ENCODE measurements around the gene PDPK1.
"Not testable (repeated sequence)": the region's sequence is repeated elsewhere in the genome, so short reads cannot be mapped to it uniquely, and the experiment has no call there.

The PDPK1 gene

DNA sequence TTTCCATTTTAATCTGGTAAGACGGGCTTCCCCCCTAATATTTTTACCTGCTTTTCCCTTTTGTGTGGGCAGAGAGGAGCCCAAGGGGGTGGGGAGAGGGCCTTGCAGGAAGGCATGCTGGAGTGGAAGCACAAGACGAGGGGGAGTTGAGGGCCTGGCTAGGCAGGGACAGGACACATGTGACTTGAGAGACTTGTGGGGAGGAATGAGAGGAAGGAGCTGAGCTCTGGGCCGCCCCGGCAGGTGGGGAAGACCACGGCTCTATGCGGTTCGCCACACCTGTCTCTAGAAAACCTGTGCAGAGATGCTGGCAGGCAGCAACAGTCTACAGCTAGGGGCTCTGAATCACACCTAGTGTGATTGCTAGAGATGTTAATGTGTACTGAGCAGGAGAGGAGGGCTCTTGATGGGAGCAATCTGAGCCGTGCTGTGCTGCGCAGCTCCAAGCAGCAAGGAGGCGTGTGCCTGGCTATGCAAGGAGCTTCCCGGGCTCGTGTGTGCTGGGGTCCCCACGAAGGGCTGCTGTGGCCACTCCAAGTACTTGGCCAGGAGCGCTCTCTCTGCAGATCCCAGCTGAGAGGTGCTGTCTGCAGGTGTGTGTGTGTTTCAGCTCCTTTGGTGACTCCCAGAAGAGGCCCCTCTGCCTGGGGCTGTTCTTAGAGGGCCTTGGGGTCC lies 50.2 kb downstream of the PDPK1 start:
- no peak for DNase-seq (ENCODE audit: low spot score)

DNA sequence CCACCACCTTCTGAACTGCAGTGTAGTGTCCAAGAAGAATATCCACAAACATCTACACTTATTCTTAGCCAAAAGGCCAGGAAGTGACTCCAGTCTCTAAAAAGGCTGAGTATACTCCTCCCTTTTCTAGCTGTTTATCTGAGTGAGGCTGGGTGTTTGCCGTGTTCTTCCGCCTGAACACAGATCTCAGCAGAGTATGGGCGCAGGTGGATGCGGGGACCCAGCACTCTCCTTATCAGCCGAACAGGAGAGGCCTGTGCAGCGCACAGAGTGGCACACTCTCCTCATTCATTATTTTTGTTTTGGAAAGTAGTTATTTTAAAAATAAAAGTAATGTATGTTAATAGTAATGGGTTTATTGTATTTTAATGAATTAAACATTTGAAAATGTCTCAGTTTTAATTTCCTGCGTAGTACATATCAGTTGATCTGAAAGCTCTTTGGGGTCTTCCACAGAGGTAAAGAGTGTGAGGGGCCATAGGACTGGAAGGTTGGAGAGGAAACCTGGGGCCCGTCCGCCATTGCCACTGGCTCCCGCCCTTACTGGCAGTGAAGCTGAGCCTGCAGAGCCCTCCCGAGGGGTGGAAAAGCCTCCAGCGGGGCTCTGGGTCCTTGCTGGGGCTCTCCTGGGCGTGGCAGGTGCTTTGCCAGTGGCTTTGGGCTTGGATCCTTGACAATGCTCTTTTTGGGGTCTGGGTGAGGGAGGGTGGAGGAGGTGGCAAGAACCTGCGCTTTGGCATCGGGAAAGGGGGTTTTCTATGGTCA lies 53.8 kb downstream of the PDPK1 start:
- no peak for DNase-seq (ENCODE audit: low spot score)

DNA sequence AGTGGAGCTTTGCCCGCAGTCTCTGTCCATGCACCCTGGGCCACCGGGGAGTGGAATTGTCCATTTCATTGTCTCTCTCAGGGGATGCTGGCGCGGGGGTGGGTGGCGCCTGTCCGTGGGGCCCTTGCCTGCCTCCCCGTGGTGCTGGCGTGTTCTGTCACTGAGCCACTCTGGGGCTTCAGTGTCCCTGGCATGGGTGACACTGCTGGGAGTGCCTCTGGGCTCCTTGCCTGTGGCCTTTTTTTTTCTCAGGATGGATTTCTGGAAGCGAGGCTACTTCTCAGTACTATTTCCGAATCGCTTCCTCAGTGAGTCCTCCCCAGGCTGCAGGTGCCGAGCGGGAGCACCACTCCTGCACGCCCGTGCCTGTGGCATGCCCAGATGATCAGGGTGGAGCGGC lies 55.0 kb downstream of the PDPK1 start:
- no peak for DNase-seq (ENCODE audit: low spot score)

DNA sequence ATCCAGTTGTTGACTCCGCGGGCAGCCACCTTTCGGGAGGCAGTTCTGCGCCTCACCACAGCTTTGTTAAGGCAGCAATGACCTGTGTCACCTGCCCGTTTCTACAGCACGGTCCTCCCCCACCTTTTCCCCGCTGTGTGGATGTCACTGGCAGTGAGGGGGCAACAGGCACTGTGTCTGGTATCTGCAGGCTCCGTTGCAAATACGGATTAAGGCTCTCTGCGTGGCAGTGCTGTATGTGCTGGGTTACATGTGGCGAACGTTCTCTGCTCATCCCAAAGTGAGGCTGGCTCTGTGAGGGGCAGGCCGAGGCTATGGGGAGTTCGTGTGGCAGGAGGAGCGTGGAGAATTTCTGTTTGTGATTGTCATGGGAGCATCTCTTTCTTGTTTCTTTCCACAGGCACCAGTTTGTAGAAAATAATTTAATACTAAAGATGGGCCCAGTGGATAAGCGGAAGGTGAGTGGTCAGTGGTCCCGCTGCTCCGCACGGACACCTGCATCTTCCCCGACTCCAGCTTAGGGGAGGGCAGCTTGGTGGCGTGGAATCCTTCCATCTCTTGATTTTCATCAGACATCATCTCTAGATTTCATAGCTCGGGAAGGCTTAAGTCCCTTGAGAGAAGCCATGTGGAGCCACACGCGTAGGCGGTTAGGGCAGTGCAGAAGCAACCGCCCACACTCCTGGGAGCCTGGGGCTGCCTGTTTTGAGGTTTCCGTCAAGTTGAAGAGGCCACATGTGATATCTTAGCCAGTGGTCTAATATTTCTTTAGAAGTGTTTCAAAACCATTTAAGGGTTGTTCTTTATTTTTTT lies 57.8 kb downstream of the PDPK1 start:
- no peak for DNase-seq (ENCODE audit: low spot score)

DNA sequence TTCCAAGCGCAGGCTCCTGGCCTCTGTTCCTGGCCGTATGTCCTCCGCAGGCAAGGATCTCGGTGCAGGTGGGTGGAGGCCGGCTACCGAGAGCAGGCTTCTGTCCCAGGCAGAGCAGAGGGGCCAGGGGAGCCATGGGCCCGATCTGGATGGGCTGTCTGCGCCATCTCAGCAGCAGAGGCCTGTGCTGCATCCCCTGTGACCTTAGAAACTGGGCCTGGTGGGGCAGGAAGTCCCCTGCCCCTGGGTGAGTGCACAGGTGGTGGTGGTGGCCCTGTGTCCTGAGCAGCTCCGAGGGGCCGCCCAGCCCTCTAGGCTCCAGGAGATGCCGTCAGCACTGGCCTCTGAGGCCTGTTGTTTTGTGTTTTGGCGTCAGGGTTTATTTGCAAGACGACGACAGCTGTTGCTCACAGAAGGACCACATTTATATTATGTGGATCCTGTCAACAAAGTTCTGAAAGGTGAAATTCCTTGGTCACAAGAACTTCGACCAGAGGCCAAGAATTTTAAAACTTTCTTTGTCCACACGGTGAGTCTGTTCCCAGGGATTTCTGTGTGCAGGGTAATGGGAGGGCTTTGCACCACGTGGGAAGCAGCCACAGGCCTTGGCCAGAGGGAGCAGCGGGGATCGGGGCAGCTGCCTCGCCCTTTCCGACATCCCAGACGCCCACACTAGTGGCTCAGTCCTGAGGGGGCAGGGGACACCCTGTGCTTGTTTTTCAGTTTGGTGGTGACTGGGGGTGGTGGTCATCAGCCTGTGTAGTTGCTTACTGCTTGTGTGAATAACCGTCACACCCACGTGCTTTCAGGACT lies 59.1 kb downstream of the PDPK1 start:
- no peak for DNase-seq (ENCODE audit: low spot score)

DNA sequence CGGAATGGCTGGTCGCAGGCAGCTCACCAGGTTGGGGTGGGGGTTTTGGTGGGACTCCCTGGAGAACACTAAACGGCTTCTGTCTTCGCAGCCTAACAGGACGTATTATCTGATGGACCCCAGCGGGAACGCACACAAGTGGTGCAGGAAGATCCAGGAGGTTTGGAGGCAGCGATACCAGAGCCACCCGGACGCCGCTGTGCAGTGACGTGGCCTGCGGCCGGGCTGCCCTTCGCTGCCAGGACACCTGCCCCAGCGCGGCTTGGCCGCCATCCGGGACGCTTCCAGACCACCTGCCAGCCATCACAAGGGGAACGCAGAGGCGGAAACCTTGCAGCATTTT lies 59.7 kb downstream of the PDPK1 start:
- DNase-seq (ENCODE audit: low spot score), result no peak

DNA sequence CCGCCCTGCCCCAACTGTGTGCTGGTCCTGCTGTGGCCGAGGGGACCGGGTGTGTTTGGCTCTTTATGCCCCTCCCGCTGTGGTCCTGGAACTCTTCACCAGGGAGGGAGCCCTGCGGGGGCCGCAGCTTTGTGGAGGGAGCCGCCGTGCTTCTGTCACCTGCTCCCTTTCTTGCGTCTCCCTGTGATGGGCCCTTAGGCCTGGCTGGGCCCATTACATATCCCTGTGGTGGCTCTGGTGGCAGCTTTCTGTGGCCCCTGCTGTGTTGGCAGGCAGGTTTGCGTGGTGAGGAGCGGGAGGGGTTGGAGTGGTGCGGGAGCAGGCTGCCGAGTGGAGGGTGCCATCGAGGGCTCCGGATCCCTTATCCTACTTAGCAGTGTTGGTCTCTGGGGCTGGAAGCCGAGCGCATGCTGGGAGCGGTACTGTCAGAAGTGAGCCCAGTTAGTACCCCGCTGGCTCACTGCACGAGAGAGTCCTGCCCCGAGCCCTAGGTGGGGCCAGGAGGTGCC lies 60.4 kb downstream of the PDPK1 start:
- no peak for DNase-seq (ENCODE audit: low spot score)

DNA sequence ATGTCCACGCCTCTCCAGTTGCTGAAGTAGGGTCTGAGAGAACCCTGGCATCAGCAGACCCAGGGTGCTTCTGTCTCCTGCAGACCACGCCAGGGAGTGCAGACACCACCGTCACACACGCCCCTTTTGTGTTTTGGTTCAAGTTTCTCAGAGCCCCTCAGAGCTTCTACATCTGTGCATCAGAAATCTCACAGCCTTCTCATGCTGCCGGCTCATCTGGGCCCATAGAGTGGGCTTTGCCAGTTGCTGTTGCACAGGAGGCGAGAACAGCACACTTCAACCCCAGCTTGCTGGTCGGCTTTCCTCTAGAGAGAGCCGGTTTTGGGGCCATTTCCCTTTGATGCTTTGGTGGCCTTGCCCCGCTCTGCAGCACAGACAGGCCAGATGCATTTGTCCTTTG lies 60.9 kb downstream of the PDPK1 start:
- no peak for DNase-seq (ENCODE audit: low spot score)

DNA sequence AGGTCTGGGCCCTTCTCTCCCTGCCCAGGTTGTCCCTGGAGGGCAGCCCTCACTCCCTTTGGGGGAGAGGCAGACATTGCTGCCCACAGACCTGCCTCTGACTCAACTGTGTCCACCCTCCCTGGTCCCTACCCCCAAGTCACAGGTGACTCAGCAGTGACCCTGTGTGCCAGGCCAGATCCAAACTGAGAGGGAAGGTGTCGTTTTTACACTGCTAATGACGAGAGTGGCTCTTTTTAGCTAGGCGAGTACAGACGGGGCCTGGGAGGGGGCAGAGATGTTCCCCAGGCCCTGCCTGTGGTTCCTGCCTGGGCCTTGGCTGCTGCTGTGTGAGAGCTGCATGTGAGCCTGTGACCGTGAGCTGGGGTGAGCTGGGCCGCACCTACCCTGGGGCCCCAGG lies 61.3 kb downstream of the PDPK1 start:
- not testable (repeated sequence) for DNase-seq (ENCODE audit: low spot score)

DNA sequence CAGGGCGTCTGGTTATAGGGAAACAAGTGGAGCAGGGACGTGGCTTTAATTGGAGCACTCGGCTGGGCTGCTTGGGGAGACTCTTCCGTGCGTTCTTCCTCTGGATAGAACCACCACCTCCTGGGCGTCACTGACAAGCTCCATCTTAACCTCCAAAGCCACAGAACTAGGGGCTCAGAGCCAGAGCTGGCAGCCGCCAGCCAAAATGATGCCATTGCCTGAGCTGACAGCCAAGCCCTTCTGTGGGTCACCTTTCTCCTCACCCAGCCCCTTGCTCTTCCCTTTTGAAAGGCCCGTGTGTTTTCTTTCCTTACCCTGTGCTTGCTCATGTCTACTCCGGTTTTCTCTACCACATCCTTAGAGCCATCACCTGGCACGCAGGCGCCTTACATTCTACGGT lies 62.0 kb downstream of the PDPK1 start:
- DNase-seq (ENCODE audit: low spot score), result not testable (repeated sequence)

DNA sequence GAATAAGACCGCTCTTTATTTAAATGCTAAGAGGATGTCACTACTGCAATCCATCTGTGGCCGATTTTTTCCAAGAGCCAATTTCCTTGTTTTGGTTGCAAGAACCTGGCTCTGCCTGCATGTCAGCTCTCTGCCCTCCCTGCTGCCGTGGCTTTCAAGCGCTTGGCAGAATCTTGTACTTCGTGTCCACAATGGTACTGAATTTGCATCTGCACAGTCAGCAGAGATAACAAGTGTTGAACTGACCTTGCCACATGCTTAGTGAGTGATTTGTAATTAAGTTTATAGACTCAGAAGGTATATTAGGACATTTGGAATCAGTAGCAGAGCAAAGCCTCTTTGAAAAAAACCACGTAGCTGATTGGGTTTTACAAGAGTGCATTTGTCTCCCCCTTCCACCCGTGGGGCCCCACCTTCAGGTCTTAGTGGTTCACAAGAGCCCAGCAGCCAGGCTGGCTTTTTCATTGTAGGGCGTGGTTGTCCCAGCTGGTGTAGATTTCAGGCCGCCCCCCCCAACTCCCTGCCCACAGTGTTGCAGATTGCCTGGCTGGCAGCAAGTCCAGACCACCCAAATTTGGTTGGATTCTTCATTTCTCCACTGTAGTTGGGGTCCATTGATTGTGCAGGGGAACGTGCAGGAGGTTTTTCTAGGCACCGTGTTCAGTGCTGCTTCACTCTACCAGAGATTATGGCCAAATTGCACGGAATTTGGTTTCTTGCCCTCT lies 63.6 kb downstream of the PDPK1 start:
- not testable (repeated sequence) for DNase-seq (ENCODE audit: low spot score)

DNA sequence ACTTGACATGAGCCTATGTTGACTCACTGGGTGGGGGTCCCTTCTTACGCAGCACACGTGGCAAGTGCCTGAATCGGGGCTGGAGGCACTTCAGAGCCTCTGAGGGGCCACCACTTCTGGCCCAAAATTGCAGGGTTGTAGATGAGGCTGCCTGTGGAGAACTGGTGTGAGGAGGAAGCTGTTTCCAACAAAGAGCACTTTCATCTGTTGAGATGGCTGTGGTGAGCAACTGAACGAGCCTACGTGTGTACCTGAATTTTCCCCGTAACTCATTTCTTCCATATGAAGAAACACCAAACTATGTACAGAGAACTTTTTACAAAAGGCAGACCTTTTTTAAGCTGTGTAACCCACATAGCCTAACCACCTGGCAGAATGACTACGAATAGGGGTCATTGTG lies 64.4 kb downstream of the PDPK1 start:
- not testable (repeated sequence) for DNase-seq (ENCODE audit: low spot score)

DNA sequence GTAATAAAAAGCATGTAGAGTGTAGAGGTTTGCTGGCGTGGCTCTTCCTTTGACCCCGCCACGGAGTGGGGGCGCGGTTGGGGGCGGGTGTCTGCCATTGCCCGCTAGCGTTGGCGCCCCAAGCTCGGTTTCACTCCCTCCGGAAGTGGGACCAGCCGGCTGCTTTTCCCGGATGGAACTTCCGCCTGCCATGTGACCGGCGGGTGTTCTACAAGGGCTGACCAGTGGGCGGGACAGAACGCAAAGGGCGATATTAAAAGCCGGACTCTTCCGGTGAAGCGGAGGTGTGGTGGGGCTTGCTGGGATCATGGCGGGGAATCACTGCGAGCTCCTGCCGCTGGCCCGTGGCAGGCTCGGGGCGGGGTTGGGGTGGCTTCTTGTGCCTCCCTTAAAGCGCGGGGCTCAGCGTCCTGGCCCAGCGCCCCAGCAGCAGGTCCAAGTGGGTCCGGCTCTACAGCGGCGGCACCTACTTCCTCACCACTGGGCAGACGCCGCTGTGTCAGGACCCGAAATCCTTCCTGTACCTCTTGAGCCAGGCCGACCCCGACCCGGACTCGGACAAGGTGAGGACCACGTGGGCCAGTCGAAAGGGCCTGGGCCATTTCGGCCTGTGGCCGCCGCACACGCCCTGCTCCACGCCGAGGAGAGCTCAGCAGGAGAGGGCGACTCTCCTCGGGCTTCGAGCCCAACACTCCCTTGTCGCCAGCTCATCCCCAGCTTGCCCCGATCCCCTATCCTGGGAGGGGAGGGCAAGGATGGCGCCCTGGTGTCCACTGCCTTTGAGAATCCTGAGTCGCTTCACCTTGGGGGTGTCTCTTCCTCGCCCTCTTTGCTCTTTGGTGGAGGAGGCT lies 65.6 kb downstream of the PDPK1 start:
- DNase-seq (ENCODE audit: low spot score), result peak; percentile 98

DNA sequence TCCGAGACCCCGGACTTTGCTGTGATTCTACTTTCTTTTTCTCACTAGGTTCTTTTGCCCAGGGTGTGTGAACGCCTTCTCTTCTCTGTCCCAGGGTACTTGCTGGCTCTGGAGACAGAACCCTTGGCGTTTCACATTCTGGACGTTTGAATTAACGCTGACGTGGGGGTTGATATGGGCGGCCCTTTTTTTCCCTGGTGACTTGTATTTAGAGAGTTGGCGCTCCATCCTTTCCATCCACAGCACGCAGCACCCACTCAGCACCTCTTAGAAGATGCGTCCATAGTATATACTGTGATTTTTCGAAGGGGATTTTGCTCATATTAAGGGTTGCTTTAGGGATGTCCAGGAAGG lies 66.2 kb downstream of the PDPK1 start:
- not testable (repeated sequence) for DNase-seq (ENCODE audit: low spot score)

DNA sequence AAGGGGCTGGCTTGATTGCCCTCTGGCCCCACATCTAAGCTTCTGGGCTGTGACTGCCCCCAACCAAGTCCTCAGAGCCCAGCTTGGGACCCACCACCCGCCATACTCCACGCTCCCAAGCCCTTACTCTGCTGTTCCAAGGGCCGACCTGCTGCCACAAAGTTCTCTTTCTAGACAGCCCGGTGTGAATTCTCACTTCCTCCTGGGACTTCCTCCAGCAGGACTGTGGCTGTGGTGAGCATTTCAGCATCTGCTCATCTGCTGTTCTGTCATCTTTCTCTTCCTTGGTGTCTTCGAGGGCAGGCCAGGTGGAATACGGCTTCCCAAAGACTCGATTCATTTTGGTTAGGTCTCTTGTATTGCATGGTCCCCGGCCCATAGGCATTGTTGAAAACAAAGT lies 69.0 kb downstream of the PDPK1 start:
- DNase-seq (ENCODE audit: low spot score), result not testable (repeated sequence)

DNA sequence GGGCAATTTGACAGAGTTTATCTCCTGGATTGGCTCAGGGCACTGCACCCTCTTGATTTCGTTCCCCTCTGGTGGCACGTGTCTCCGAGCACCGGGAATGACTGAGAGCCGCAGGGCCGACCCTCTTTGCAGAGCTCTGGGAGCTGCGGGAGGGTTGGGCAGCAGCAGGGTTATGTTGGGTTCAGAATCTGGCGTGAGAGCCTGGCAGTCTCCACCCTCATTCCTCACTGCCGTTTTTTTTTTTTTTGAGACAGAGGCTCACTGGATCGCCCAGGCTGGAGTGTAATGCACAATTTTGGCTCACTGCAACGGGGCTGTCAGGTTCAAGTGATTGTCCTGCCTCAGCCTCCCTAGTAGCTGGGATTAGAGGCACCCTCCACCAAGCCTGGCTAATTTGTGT lies 71.5 kb downstream of the PDPK1 start:
- DNase-seq (ENCODE audit: low spot score), result not testable (repeated sequence)

DNA sequence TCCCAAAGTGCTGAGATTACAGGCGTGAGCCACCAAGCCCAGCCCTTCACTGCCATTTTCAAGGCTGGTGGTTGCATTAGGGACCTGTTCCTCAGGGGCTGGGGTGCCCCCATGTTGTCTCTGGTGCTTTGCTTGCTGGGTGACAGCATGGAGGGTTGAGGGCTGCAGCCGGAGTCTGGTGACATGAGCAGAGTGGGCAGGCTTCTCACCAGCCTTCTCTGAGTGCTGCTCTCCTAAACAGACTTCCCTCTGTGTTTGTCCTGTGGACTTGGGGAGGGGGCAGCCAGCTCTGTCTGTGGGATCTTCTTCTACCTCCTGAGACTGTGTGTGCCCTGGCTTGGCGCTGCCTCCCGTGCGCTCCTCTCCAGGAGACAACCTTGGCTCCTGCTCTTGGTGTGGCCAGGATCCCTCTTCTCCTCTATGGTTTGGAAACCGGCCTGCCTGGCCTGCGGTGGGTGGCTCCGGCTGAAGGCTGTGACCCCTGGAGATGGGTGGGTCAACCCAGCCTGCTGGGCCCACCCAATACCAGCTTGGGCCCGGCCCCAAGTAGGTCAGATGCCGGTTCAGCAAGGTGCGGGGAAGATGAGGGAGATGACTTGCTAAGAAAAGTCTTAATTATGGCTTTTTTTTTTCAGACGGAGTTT lies 72.1 kb downstream of the PDPK1 start:
- no peak for DNase-seq (ENCODE audit: low spot score)

DNA sequence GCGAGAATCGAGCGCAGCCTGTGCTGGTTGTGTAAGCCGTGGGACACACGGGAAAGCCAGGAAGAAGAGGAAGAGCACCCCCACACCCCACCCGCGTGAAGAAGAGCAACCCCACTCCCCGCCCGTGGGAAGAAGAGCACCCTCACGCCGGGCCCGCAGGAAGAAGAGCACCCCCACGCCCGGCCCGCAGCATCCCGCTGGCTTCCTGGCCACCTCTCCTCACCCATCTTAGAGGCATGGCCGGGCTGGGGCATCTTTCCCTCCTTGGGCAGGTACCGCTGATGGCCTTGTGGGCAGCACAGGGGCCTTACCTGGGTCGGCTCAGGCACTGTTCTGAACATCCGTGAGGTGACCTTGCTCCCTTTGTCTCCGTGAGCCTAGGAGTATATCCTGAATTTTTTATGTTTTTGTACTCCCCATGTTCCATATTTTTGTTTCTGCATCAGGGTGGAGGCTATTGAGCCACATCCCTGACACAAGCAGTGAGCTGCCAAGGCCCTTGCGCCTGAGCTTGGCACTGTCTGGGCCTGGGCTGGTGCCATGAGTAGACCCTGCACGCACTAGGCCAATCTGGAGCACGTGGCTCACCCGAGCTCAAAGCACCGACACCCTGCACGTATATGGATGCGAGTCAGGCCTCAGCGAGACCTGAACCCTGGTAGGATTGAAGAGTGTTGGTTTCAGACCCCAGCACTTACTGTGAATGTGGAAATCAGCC lies 73.1 kb downstream of the PDPK1 start:
- DNase-seq (ENCODE audit: low spot score), result no peak

DNA sequence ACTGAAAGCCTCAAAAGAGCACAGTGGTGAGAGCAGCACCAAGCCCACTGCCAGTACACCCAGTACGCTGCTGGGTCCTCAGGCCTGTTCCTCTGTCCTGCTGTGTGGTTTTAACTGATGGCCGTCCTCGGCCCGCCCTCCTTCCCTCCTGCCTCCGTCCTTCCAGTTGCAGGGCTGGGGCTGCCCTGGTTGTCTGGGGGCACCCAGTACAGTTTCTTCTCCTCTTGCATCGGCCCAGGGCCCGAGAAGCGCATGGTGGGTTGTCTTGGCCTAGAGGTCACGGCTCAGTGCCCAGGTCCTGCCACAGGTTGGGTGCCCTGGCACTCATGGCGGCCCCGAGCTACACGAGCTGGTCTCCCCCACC lies 73.7 kb downstream of the PDPK1 start:
- no peak for DNase-seq (ENCODE audit: low spot score)
